Measurements from ENCODE around the gene TSPAN7.

The TSPAN7 gene, protein sequence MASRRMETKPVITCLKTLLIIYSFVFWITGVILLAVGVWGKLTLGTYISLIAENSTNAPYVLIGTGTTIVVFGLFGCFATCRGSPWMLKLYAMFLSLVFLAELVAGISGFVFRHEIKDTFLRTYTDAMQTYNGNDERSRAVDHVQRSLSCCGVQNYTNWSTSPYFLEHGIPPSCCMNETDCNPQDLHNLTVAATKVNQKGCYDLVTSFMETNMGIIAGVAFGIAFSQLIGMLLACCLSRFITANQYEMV

DNA sequence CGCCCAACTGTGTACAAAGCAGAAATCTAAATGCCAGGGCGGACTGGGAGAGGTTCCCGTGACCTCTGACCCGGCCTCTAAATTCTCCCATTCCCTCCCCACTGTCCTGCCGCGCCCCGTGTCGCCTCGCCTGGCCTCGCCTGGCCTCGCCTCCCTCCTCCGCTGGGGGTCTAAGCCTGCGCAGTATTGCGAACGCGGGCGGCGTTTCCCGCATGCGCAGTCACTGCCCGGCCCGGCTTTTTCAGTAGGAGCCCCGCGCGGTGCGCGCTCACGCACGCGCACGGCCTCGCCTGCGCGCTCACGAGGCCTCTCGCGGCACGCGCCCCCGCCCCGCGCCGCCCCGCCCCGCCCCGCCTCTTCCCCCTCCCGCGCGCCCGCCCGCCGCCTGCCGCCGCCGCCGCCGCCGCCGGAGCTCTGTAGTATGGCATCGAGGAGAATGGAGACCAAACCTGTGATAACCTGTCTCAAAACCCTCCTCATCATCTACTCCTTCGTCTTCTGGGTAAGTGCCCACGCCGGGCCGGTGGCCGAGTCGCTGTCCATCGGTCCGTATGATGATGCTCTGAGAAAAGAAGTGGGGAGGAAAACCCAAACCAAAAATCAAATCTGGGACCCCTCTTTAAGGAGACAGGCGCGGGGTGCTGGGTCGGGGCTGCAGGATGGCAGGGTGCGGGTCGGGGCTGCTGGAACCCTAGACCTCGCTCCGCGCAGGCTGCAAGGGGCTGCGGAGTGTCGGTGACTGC is at the start of gene TSPAN7:
Gene TSPAN7 (plus strand): TSS at position 417 of the 743 bp plus-strand sequence. CDS start 5 bp downstream, at position 422.
- no peak for TF ChIP-seq CTCF (conservative IDR thresholded peaks at IDR 0.05; ENCODE audit: low read depth, low read length)
- H3K4me3 ChIP-seq (ENCODE audit: low read length), result peak within 1 kb of the TSS; percentile 53
- no peak for DNase-seq (ENCODE audit: low read depth)

GRCh38 chrX:38513112-38513742 is 48.1 kb upstream of the TSPAN7 start:
- no peak overlapping the region for H3K4me3 ChIP-seq (ENCODE audit: low read length)
- DNase-seq (ENCODE audit: low read depth), result no peak
- TF ChIP-seq CTCF (conservative IDR thresholded peaks at IDR 0.05; ENCODE audit: low read depth, low read length), result no peak

DNA sequence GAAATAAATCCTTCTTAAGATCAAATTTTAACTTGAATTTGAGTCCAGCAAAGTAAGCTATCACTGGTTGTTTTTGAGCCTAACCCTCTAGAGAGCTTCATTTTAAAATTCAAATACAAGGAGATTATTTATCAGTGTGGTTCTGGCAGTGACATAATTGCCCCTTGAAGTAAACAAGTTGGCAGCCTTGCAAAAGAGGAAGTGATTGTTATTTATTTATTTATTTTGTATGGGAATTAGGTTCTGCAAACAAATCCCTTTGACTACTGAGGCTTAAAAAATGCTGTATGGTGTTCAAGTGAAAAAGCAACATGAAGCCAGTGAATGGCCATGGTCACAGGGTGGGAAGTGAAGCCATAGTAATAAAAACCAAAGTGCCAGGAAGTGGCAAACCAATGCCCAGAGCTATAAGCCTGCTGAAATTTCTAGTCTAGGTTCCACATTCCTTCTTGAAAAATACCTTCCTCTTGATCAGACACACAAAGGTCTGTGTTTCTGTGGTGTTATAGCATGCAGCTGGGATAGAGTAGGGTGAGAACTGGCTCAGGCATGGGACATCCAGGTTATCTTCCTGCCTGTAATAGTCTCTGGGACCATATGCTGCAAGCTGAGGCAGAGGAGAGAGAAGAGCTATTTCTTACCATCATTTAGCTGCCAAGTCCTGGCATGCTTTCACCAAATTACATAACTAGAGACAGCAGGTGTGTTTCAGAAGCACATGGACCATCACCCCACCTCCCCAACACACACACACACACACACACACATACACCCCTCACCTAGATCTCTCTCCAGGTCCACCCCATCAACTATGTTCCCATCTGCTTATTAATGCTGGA is 47.1 kb upstream of the TSPAN7 start:
- H3K4me3 ChIP-seq (ENCODE audit: low read length), result no peak overlapping the region
- TF ChIP-seq CTCF (conservative IDR thresholded peaks at IDR 0.05; ENCODE audit: low read depth, low read length), result no peak
- DNase-seq (ENCODE audit: low read depth), result no peak

- no peak for DNase-seq (ENCODE audit: low read depth)
- no peak overlapping the region for H3K4me3 ChIP-seq (ENCODE audit: low read length)
- no peak for TF ChIP-seq CTCF (conservative IDR thresholded peaks at IDR 0.05; ENCODE audit: low read depth, low read length)
Measured at GRCh38 chrX:38515291-38515690, 46.1 kb upstream of the TSPAN7 start.

- TF ChIP-seq CTCF (conservative IDR thresholded peaks at IDR 0.05; ENCODE audit: low read depth, low read length), result no peak
- no peak overlapping the region for H3K4me3 ChIP-seq (ENCODE audit: low read length)
- no peak for DNase-seq (ENCODE audit: low read depth)
Measured at GRCh38 chrX:38516196-38516774, 45.1 kb upstream of the TSPAN7 start.

DNA sequence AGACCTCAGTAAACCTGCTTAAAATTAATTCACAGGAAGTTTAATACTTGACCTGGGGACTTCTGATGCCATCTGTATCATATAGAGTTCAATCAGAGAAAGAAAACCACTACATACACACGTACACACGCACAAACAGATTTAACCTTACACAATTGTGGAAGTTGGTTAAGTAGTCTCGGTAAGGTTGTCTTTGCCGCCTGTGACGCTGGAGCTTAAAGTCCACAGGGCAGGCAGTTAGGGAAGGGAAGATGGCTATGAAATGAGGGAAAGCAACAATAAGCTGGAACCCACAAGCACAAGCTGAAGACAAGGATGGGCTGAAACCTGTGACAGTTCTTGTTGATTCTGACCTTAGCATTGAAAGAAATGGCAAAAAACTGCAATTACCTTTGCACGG is 41.7 kb upstream of the TSPAN7 start:
- no peak for TF ChIP-seq CTCF (conservative IDR thresholded peaks at IDR 0.05; ENCODE audit: low read depth, low read length)
- no peak overlapping the region for H3K4me3 ChIP-seq (ENCODE audit: low read length)
- DNase-seq (ENCODE audit: low read depth), result no peak

Measured in retinal pigment epithelial cell (primary cell).